HG02973 (cell line): ENCODE results near the gene ANKRD11.
"Not testable (repeated sequence)": the region's sequence is repeated elsewhere in the genome, so short reads cannot be mapped to it uniquely, and the experiment has no call there.

ENCODE experiments used
- ATAC-seq: cut with Tn5 transposase; IDR thresholded peaks from one replicate; pipeline ENCODE4 v1.9.1; 2021; ENCODE audit warnings: moderate library complexity; ENCODE audit not compliant: unreplicated experiment

Gene ANKRD11

GRCh38 chr16:89306457-89307420 is 183.6 kb downstream of the ANKRD11 start:
- ATAC-seq: not testable (repeated sequence)

GRCh38 chr16:89304941-89305705 is 185.2 kb downstream of the ANKRD11 start:
- ATAC-seq: no peak

GRCh38 chr16:89304181-89304851 is 186.0 kb downstream of the ANKRD11 start:
- ATAC-seq: no peak

DNA sequence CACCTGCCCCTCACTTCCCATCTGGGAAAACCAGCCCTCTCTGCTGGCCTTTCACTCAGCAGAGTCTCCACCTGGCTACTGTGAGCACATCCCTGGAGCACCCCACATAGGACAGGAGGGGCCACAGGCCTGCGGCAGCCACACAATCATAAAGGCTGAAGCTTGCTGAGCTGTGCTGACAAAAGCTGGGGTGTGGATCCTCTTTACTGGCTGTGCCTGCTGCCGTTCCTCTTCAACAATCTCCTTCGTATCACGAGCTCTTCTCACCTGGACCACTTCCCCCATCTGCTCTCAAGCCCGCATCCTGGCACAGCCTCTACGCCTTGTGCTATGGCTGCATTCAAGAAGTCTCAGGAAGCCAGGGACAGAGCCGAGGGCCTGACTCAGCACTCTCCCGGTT is 186.7 kb downstream of the ANKRD11 start:
- no peak for ATAC-seq

DNA sequence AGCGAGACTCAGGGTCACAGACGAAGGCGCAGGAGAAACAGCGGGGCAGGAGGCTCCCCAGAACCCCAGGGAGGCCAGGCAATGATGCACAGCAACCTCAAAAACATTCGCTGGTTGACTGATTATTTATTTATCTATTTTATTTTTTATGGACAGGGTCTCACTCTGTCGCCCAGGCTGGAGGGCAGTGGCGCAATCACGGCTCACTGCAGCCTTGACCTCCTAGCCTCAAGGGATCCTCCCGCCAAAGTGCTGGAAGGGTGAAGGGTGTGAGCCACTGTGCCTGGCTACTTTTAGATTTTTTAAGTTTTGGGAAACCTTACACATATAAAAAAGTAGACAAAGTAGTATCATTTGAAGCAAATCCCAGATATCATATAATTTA is 189.4 kb downstream of the ANKRD11 start:
- ATAC-seq: no peak

DNA sequence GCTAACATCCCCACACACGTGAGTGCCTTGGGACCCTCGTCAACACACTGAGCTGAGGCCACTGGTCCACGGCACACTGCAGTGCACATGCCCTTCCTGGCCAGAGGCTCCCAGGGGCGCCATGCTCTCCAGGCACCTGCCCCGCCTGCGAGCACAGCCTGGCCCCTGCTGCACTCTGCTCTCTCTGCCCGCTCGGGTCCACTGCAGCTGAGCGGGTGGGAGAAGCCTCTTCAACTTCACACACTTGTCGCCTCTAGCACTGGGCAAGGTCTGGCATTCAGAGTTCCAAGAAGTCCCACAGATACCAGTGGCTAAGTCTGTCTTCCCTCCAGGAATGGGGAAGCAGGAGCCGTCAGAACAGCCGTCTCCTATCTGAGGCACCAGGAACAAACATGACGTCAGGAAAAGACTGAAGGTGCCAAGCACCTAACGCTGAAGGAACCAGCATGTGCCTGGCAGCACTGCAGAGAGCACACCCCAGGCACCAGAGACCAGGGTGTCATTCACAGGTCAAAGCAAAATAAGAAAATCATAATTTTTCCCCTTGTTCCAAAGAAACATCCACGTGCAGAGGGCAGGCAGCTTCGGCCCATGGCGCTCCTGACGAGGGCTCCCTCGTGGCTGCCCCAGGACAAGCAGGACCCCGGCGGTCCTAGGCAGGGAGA is 189.9 kb downstream of the ANKRD11 start:
- no peak for ATAC-seq

DNA sequence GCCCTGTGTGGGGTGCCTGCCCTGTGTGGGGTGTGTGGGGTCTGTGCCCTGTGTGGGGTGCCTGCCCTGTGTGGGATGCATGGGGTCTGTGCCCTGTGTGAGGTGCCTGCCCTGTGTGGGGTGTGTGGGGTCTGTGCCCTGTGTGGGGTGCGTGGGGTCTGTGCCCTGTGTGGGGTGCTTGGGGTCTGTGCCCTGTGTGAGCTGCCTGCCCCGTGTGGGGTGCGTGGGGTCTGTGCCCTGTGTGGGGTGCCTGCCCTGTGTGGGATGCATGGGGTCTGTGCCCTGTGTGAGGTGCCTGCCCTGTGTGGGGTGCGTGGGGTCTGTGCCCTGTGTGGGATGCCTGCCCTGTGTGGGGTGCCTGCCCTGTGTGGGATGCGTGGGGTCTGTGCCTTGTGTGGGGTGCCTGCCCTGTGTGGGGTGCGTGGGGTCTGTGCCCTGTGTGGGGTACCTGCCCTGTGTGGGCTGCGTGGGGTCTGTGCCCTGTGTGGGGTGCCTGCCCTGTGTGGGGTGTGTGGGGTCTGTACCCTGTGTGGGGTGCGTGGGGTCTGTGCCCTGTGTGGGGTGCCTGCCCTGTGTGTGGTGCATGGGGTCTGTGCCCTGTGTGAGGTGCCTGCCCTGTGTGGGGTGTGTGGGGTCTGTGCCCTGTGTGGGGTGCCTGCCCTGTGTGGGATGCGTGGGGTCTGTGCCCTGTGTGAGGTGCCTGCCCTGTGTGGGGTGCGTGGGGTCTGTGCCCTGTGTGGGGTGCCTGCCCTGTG is 190.8 kb downstream of the ANKRD11 start:
- not testable (repeated sequence) for ATAC-seq

DNA sequence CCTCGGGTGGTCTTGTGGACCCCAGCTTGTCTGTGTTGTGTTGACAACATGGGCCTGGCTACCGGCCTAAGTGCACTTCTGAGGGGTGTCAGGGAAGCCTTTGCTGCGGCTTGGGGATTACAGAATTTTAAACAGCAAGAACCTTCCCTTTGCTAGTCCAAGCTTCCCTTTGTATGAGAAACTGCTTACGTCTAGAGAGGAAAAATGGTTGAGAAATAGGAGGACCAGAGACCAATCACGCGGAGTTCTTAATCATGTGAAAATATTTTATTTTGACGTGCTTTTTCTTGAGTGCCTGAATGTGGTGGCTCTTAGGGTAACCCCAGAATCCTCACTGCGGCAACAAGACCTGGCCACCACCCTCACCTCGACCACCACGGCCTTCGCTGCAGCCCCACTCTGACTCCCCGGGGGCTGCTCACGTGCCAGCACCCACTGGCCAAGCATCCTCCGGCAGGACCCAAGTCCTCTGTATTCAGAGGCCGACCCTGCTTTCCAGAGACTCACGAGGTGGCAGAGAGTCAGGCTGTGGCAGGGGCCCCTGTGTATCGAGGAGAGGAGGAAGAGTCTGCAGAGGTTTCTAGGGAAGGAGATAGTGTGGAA is 191.6 kb downstream of the ANKRD11 start:
- ATAC-seq: no peak

DNA sequence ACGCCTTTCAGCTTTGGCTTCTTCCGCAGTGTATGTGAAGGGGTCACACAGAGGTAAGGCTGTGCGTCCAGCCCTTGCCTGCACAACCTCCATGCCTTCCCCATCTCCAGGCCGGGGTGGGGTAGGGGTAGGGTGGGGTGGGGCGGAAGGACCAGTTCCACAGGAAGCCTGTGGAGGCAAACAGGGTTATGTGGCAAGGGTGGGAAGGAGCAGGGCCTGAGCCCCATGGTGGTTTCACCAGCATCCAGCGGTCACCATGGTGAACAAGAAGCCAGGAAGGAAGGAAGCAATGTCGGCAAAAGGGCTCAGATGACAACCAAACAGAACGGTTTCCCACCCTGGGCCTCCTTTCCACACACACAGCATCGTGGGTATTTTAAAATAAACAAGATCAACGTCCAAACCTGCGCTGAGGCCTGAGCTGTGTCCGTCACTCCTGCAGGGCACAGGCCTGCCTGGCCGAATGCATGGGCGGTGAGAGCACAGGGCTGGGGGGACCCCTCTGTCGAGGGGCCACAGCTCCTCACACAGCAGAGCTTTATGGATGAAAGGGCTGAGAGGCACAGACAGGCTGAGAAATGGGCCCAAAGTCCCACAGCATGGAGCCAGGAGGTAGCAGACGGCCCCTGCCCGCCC is 192.3 kb downstream of the ANKRD11 start:
- ATAC-seq: no peak

- ATAC-seq: no peak
Measured at GRCh38 chr16:89297156-89297874, 193.0 kb downstream of the ANKRD11 start.

- ATAC-seq: no peak
Measured at GRCh38 chr16:89295915-89296314, 194.4 kb downstream of the ANKRD11 start.

GRCh38 chr16:89295071-89295900 is 195.1 kb downstream of the ANKRD11 start:
- no peak for ATAC-seq

GRCh38 chr16:89294486-89294885 is 195.9 kb downstream of the ANKRD11 start:
- ATAC-seq: no peak

DNA sequence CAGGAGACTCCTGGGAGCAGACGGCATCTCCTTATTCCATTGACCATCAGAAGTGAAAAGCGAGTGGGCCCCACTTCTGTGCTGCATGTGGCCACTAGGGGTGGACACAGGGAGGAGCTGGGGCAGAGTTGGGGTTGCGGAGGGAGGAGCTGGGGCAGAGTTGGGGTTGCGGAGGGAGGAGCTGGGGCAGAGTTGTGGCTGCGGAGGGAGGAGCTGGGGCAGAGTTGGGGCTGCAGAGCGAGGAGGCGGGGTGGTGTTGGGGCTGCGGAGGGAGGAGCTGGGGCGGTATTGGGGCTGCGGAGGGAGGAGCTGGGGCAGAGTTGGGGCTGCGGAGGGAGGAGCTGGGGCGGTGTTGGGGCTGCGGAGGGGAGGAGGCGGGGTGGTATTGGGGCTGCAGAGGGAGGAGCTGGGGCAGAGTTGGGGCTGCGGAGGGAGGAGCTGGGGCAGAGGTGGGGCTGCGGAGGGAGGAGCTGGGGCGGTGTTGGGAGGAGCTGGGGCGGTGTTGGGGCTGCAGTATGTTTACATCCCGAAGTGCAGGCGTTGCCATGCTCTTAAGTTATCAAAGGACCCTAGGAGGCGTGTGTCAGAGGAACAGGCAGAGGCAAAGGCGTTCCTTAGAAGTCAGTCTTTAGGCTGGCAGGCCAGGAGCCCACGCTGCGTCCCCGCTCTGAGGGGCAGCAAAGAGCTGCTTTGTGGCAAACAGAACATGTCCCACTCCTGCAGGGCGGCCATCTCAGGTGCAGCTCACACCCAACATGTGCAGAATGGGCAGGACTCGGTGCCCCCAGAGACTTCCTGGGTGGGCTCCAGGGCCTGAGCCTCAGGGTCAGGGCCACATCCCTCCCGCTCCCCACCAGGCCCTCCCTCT is 196.9 kb downstream of the ANKRD11 start:
- ATAC-seq: no peak

- no peak for ATAC-seq
Measured at GRCh38 chr16:89292443-89293078, 197.8 kb downstream of the ANKRD11 start.

DNA sequence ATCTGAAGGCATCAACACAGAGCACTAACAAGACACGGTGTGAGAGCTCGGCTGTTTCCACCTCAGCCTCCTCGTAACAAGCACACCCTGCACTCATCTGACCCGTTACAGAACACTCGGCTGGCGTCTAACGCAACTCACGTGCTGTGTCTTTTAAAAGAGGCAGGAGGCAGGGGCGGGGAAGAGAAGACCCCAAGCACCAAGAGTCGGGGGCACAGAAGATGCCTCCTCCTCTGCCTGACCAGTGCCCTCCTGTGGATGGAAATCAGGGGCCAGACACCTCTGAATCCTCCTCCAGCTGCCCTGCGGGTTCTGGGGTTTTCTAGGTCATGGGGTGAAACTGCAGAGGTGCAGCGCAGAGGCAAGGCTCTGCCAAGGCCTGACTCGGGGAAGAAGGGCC is 198.6 kb downstream of the ANKRD11 start:
- ATAC-seq: no peak
